DND-41 (cell line): ENCODE data around the gene PPP1R14D.

Experiments
- EZH2 ChIP-seq: IDR thresholded peaks from 3 replicates; pipeline ENCODE4 v1.6.1; 2012; ENCODE audit warnings: borderline replicate concordance, low read depth, mild to moderate bottlenecking, moderate library complexity, low read length, inconsistent platforms; ENCODE audit not compliant: severe bottlenecking
- TF ChIP-seq, protein P1 (sequence below): IDR thresholded peaks from 2 replicates; pipeline ENCODE4 v1.5.1; 2012; ENCODE audit warnings: borderline replicate concordance, low read length, moderate library complexity, mild to moderate bottlenecking; ENCODE audit not compliant: poor library complexity, severe bottlenecking; ENCODE audit errors: extremely low read depth

DNA sequence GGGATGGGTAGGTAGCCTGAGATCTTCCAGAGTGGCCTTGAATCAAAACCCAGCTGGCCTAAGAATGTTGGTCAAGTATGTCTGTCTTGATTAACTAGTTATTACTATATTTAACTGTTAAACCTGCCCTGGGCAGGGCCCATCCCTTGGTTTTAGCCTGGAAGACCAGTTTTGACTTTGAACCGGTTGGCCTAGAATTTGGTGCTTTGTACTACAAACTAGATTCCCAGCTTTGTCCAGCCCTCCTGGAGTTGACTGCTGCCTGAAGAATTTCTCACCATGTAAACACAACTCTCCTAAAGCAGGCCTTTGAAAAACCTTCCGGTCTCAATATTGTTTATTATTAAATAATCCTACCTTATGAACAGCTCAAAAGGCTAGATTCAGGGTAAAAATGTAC is 42.7 kb downstream of the PPP1R14D start:
- TF ChIP-seq, protein P1, sequence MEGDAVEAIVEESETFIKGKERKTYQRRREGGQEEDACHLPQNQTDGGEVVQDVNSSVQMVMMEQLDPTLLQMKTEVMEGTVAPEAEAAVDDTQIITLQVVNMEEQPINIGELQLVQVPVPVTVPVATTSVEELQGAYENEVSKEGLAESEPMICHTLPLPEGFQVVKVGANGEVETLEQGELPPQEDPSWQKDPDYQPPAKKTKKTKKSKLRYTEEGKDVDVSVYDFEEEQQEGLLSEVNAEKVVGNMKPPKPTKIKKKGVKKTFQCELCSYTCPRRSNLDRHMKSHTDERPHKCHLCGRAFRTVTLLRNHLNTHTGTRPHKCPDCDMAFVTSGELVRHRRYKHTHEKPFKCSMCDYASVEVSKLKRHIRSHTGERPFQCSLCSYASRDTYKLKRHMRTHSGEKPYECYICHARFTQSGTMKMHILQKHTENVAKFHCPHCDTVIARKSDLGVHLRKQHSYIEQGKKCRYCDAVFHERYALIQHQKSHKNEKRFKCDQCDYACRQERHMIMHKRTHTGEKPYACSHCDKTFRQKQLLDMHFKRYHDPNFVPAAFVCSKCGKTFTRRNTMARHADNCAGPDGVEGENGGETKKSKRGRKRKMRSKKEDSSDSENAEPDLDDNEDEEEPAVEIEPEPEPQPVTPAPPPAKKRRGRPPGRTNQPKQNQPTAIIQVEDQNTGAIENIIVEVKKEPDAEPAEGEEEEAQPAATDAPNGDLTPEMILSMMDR = no peak
- no peak for TF ChIP-seq EZH2
